Type B pancreatic cell (in vitro differentiated cells): ENCODE results near the gene NOSTRIN. TPM values are rescaled to one million over a fixed set of nuclear protein-coding genes. Genes with fewer than 3 reads are reported as not detected.

Experiments used
- DNase-seq: peaks from one replicate; pipeline ENCODE4 v3.0.0; 2021; ENCODE audit warnings: mixed read lengths; ENCODE audit not compliant: unreplicated experiment; ENCODE audit errors: extremely low spot score
- H3K27ac Mint-ChIP-seq: 2 replicates; pipeline ENCODE4 v1.8.0; 2021; ENCODE audit warnings: mild to moderate bottlenecking, mixed read lengths
- H3K27me3 Mint-ChIP-seq: 2 replicates; pipeline ENCODE4 v1.8.0; 2021; ENCODE audit warnings: mixed read lengths
- H3K36me3 Mint-ChIP-seq: 2 replicates; pipeline ENCODE4 v1.8.0; 2021; ENCODE audit warnings: mixed read lengths
- H3K4me1 Mint-ChIP-seq: one replicate; pipeline ENCODE4 v1.8.0; 2021; ENCODE audit warnings: mixed read lengths; ENCODE audit not compliant: unreplicated experiment
- H3K4me3 Mint-ChIP-seq: 2 replicates; pipeline ENCODE4 v1.8.0; 2021; ENCODE audit warnings: mild to moderate bottlenecking, mixed read lengths
- H3K9me3 Mint-ChIP-seq: 2 replicates; pipeline ENCODE4 v1.8.0; 2021; ENCODE audit warnings: mixed read lengths
- total RNA-seq: library from RNA; stranded (reverse); gene quantifications from 2 replicates; pipeline ENCODE4 v1.2.1, GENCODE V29; 2021; ENCODE audit warnings: low replicate concordance
- TF ChIP-seq, protein P1 (sequence below): fragments of 200-600 bp; sonication (generic); conservative IDR thresholded peaks from 2 replicates; pipeline ENCODE4 v1.5.0; 2021; ENCODE audit warnings: antibody characterized with exemption, mild to moderate bottlenecking

The NOSTRIN gene
- total RNA-seq, 1 donor from 2014 or later: 2.5 TPM

DNA sequence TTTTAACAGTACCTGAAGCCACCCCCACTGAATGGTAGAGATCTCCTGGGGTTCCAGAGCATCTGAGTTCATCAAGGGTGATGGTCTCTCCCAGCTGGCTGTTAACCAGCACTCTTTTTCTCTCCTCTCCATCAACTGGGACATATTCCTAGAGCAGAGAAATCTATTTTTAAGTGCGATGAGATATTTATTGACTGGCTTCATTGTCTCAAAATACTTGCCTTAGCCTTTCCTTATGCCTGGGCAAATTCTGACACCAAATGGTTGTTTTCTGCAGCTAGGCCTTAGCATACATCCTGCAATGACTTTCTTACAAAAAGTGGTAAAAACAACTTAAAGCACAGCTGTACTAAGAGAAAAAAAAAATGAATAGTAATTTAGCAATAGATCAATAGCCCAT lies 19.6 kb downstream of the NOSTRIN start:
- H3K9me3 Mint-ChIP-seq: no peaks in the 10 kb centered on the region
- peaks cover 17% of the 10 kb centered on the region for H3K4me1 Mint-ChIP-seq
- no peak for DNase-seq
- TF ChIP-seq, protein P1, sequence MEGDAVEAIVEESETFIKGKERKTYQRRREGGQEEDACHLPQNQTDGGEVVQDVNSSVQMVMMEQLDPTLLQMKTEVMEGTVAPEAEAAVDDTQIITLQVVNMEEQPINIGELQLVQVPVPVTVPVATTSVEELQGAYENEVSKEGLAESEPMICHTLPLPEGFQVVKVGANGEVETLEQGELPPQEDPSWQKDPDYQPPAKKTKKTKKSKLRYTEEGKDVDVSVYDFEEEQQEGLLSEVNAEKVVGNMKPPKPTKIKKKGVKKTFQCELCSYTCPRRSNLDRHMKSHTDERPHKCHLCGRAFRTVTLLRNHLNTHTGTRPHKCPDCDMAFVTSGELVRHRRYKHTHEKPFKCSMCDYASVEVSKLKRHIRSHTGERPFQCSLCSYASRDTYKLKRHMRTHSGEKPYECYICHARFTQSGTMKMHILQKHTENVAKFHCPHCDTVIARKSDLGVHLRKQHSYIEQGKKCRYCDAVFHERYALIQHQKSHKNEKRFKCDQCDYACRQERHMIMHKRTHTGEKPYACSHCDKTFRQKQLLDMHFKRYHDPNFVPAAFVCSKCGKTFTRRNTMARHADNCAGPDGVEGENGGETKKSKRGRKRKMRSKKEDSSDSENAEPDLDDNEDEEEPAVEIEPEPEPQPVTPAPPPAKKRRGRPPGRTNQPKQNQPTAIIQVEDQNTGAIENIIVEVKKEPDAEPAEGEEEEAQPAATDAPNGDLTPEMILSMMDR: no peak
- H3K4me3 Mint-ChIP-seq: no peak overlapping the region
- no peaks in the 10 kb centered on the region for H3K27me3 Mint-ChIP-seq
- H3K36me3 Mint-ChIP-seq: no peaks in the 10 kb centered on the region
- no peak overlapping the region for H3K27ac Mint-ChIP-seq

DNA sequence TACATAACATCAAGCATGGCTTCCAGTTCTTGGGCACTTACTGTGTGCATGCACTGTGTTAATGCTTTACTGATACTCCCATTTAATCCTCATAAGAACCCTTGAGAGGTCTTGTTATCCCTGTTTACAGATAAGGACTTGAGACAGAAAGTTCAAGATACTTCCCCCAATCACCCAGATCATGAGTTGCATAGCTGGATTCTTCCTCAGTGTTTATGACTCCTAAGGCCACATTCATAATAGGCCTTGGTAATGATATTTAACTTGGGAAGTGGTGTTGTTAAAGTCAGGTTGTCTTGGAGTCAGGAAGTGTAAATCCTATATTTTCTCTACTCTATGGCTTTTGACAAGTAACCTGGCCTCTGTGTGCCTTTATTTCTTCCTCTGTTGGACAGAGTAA lies 22.7 kb downstream of the NOSTRIN start:
- H3K27me3 Mint-ChIP-seq: no peaks in the 10 kb centered on the region
- H3K36me3 Mint-ChIP-seq: no peaks in the 10 kb centered on the region
- no peak for DNase-seq
- H3K9me3 Mint-ChIP-seq: no peaks in the 10 kb centered on the region
- TF ChIP-seq, protein P1: no peak
- no peak overlapping the region for H3K27ac Mint-ChIP-seq
- peaks cover 6% of the 10 kb centered on the region for H3K4me1 Mint-ChIP-seq
- H3K4me3 Mint-ChIP-seq: no peak overlapping the region

DNA sequence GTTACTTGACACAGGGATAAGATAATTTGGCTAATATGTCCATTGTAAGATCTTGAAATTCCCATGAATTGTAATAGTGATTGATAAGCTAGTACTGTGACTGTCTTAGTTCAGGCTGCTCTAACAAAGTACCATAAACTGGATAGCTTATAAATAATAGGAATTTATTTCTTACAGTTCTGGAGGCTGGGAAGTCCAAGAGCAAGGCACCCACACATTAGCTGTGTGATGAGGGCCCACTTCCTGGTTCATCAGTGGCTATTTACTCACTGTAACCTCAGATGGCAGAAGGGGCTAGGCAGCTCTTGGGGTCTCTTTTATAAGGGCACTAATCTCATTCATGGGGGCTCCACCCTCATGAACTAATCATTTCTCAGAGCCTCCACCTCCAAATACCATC lies 28.5 kb downstream of the NOSTRIN start:
- no peaks in the 10 kb centered on the region for H3K4me1 Mint-ChIP-seq
- no peak overlapping the region for H3K4me3 Mint-ChIP-seq
- no peaks in the 10 kb centered on the region for H3K27me3 Mint-ChIP-seq
- TF ChIP-seq, protein P1: no peak
- H3K27ac Mint-ChIP-seq: no peak overlapping the region
- no peaks in the 10 kb centered on the region for H3K36me3 Mint-ChIP-seq
- no peaks in the 10 kb centered on the region for H3K9me3 Mint-ChIP-seq
- DNase-seq: no peak

DNA sequence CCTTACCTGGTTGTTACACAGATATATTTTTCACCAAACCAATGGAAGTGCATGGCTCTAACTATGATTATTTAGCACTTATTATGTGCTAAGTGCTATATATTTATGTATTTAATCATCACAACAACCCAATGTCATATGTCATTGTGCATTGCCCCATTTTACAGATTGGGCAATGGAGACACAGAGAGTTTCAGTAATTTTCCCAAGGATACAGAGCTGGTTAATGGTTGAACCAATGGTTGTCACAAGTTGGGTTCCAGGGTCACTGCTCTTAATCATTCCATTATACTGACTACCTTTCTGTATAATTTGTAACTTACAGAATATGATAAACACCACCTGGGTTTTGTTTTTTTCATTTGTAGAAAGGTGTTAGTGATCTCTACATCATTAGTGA lies 29.2 kb downstream of the NOSTRIN start:
- no peak for DNase-seq
- TF ChIP-seq, protein P1: no peak
- no peaks in the 10 kb centered on the region for H3K4me1 Mint-ChIP-seq
- H3K9me3 Mint-ChIP-seq: no peaks in the 10 kb centered on the region
- H3K27ac Mint-ChIP-seq: no peak overlapping the region
- H3K4me3 Mint-ChIP-seq: no peak overlapping the region
- no peaks in the 10 kb centered on the region for H3K27me3 Mint-ChIP-seq
- H3K36me3 Mint-ChIP-seq: no peaks in the 10 kb centered on the region

DNA sequence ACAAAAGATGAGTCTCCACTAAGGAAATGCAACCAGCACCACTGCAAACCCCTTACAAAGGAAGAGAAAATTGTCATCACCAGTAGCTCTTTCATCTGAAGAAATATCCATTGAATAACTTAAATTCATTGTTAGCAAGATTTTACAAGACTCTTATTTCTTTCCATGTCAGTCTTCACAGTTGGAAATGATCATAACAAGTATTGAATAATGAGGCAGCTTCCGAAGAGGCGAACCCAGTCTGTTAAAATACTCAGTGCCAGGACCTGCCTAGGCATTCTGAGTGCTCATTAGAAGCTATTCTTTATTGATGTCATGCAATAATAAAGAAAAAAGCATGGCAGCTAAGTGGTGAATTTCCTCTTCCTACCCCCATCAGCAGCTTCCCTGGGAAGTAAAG lies 33.5 kb downstream of the NOSTRIN start:
- Mint-ChIP-seq H3K4me3 (no peak overlapping the region), H3K27me3 (no peaks in the 10 kb centered on the region), H3K4me1 (no peaks in the 10 kb centered on the region), H3K36me3 (no peaks in the 10 kb centered on the region), H3K9me3 (no peaks in the 10 kb centered on the region), H3K27ac (no peak overlapping the region)
- TF ChIP-seq, protein P1: no peak
- no peak for DNase-seq

DNA sequence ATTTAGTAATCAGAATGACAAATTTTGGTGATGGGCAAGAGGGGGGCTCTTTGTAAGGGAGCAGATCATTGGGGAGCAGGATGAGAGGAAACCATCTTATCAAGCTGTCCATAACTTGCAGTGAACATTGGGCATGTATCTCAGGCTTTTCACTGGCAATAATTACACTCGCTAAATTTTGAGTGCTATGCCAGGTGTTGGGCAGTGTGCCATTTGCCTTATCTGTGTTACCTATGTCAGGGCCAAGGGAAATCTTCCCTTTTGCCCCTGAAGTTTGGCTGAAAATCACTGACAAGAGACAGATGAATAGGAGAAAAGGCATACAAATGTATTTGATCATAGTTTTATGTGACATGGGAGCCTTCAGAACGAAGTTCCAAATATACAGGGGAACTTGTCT lies 39.0 kb downstream of the NOSTRIN start:
- no peaks in the 10 kb centered on the region for H3K36me3 Mint-ChIP-seq
- TF ChIP-seq, protein P1: no peak

More for the DNA sequence above, 39.0 kb downstream of the NOSTRIN start:
- Mint-ChIP-seq H3K4me3 (no peak overlapping the region), H3K9me3 (no peaks in the 10 kb centered on the region), H3K27ac (no peak overlapping the region), H3K27me3 (no peaks in the 10 kb centered on the region), H3K4me1 (no peaks in the 10 kb centered on the region)
- DNase-seq: no peak
